ENCODE results near the gene GALC. TPM values are rescaled to one million over a fixed set of nuclear protein-coding genes. Genes with fewer than 3 reads are reported as not detected.

GALC gene
- total and polyA plus RNA-seq, 10 donors: 3.8 to 61.7 (median 35.9) TPM

DNA sequence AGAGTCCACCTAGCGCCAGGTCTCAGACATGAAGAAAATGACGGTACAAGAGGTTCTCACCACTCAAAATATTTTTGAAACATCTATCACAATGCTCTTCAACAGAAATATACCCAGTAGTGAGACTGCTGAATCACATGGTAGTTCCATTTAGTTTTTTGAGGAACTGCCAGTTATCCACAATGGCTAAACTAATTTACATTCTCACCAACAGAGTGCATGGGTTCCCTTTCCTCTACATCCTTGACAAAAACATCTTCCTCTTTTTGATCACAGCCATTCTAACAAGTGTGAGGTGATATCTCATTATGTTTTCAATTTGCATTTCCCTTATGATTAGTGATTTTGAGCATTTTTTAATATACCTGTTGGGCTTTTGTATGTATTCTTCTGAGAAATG, 6.3 kb upstream of the GALC start:
- WGBS, 5 donors: 63 to 88% (median 86%) methylated on average over 2 of the region's 2 CpGs
- no peaks in the 10 kb centered on the region for H3K27me3 ChIP-seq (replicated peaks in 1 of 7)
- intact Hi-C loops (cut with DNase I; ENCODE audit: low total_unique reads): no loop called here
- TF ChIP-seq POLR2AphosphoS5 (IDR thresholded peaks at IDR 0.05): no peak
- TF ChIP-seq, protein P1, sequence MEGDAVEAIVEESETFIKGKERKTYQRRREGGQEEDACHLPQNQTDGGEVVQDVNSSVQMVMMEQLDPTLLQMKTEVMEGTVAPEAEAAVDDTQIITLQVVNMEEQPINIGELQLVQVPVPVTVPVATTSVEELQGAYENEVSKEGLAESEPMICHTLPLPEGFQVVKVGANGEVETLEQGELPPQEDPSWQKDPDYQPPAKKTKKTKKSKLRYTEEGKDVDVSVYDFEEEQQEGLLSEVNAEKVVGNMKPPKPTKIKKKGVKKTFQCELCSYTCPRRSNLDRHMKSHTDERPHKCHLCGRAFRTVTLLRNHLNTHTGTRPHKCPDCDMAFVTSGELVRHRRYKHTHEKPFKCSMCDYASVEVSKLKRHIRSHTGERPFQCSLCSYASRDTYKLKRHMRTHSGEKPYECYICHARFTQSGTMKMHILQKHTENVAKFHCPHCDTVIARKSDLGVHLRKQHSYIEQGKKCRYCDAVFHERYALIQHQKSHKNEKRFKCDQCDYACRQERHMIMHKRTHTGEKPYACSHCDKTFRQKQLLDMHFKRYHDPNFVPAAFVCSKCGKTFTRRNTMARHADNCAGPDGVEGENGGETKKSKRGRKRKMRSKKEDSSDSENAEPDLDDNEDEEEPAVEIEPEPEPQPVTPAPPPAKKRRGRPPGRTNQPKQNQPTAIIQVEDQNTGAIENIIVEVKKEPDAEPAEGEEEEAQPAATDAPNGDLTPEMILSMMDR (IDR thresholded peaks at IDR 0.05 in 8 of 11, conservative IDR thresholded peaks at IDR 0.05 in 3 of 11): peak in 1 of 11 experiments; percentile 9
- no peak for TF ChIP-seq POLR2A (IDR thresholded peaks at IDR 0.05)
- H3K4me3 ChIP-seq: peak overlapping the region in 1 of 8 donors; percentile 34
- no peaks in the 10 kb centered on the region for H3K9me3 ChIP-seq
- no peaks in the 10 kb centered on the region for H3K36me3 ChIP-seq
- peak overlapping the region in 7 of 8 donors; percentile 16 to 80 (median 45) for H3K27ac ChIP-seq
- DNase-seq: no peak
- peaks cover 0 to 73% (median 28%) of the 10 kb centered on the region in 6 donors for H3K4me1 ChIP-seq

GRCh38 chr14:87998482-87998881, 5.5 kb upstream of the GALC start:
- no peaks in the 10 kb centered on the region for H3K36me3 ChIP-seq
- peak overlapping the region in 3 of 8 donors; percentile 33 to 80 (median 67) for H3K27ac ChIP-seq
- H3K4me3 ChIP-seq: peak overlapping the region in 1 of 8 donors; percentile 34
- intact Hi-C loops (cut with DNase I; ENCODE audit: low total_unique reads): no loop called here
- no peak for TF ChIP-seq POLR2A (IDR thresholded peaks at IDR 0.05)
- TF ChIP-seq POLR2AphosphoS5 (IDR thresholded peaks at IDR 0.05): no peak
- TF ChIP-seq, protein P1 (IDR thresholded peaks at IDR 0.05 in 8 of 11, conservative IDR thresholded peaks at IDR 0.05 in 3 of 11): no peak
- no peaks in the 10 kb centered on the region for H3K27me3 ChIP-seq (replicated peaks in 1 of 7)
- H3K9me3 ChIP-seq: no peaks in the 10 kb centered on the region
- DNase-seq: no peak
- H3K4me1 ChIP-seq: peaks cover 0 to 73% (median 33%) of the 10 kb centered on the region in 6 donors

DNA sequence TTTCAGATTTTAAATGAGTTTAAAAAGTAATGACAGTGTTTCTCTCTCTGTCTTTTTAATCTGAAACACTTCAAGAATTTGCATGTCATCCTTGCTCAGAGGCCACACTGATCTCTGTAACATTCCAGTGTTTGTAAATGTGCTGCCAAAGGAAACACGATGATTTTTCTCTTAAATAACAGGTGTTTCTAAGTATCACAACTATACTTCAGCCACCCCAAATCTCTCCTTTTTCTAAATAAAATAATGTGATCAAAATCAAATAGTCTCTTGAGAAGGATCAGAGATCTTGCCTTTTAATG, 3.3 kb upstream of the GALC start:
- intact Hi-C loops (cut with DNase I; ENCODE audit: low total_unique reads): no loop called here
- H3K4me1 ChIP-seq: peaks cover 7 to 67% (median 36%) of the 10 kb centered on the region in 6 donors

DNA sequence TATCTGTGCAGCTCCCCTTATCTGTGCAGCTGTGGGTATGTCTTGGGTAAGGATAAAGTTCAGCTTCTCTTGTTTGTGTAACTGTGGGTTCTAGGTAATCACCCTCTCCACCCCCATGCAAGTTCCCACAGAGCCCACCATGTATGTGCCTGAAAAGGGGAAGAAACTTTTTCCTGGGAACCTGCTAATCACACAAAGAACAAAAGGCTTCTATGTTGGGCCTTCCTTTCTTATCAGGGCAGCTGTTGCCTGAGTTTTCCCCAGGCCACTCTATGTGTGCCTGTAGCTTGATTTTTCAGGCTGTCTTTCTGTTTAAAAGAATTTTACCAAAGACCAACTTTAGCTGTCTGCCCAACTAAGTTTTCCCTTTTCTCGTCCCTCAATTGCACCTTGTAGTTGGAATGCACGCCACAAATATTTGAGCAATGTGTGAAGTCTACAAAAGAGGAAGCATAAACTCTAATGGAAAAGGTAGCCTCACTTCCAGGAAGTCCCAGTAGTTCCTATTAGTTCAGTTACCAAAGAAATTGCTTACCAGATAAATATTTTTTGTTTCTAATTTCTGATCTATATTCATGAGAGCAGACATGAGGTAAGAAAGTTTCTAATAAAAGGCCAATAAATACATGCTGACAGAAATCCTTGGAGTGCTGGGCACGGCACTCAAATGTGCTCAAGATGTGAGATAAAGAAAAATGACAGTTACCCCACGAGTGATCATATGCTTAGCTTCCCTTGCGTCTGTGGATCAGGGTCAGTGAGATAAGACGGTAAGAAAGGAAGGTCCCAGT, 2.7 kb upstream of the GALC start:
- TF ChIP-seq POLR2AphosphoS5 (IDR thresholded peaks at IDR 0.05): no peak
- no peak for TF ChIP-seq POLR2A (IDR thresholded peaks at IDR 0.05)
- TF ChIP-seq, protein P1 (IDR thresholded peaks at IDR 0.05 in 8 of 11, conservative IDR thresholded peaks at IDR 0.05 in 3 of 11): no peak
- no peak for DNase-seq
- H3K27me3 ChIP-seq (replicated peaks in 1 of 7): no peaks in the 10 kb centered on the region
- 38 to 59% (median 48%) methylated on average over 6 of the region's 6 CpGs for WGBS, 5 donors
- peak overlapping the region; percentile 21 to 99 (median 98) for H3K27ac ChIP-seq
- peak overlapping the region in 1 of 8 donors; percentile 88 for H3K4me3 ChIP-seq
- H3K36me3 ChIP-seq: no peaks in the 10 kb centered on the region
- no peaks in the 10 kb centered on the region for H3K9me3 ChIP-seq
- intact Hi-C loops (cut with DNase I; ENCODE audit: low total_unique reads): no loop called here
- peaks cover 10 to 71% (median 41%) of the 10 kb centered on the region in 6 donors for H3K4me1 ChIP-seq

More for the DNA sequence above, 3.3 kb upstream of the GALC start:
- H3K9me3 ChIP-seq: no peaks in the 10 kb centered on the region
- peak overlapping the region in 7 of 8 donors; percentile 71 to 99 (median 98) for H3K27ac ChIP-seq
- H3K4me3 ChIP-seq: peak overlapping the region in 1 of 8 donors; percentile 88
- H3K27me3 ChIP-seq (replicated peaks in 1 of 7): no peaks in the 10 kb centered on the region
- TF ChIP-seq POLR2AphosphoS5 (IDR thresholded peaks at IDR 0.05): no peak
- no peak for TF ChIP-seq POLR2A (IDR thresholded peaks at IDR 0.05)
- TF ChIP-seq, protein P1 (IDR thresholded peaks at IDR 0.05 in 8 of 11, conservative IDR thresholded peaks at IDR 0.05 in 3 of 11): no peak
- no peak for DNase-seq
- no peaks in the 10 kb centered on the region for H3K36me3 ChIP-seq
- 34 to 76% (median 52%) methylated on average over 1 of the region's 1 CpG for WGBS, 5 donors
